HepG2 (cell line): ENCODE results near the gene KDM2B. TPM values are rescaled to one million over a fixed set of nuclear protein-coding genes. Genes with fewer than 3 reads are reported as not detected.

Source experiments
- DDIT3 ChIP-seq: sonication (generic); formaldehyde crosslinking; IDR thresholded peaks from 2 replicates; pipeline ENCODE4 v1.4.0; 2020; ENCODE audit warnings: mild to moderate bottlenecking, missing genetic modification reagents
- HCFC1 ChIP-seq: fragments of 150-350 bp; IDR thresholded peaks from 2 replicates; pipeline ENCODE4 v1.6.1; 2014; ENCODE audit warnings: low read depth, low read length
- HHEX ChIP-seq: IDR thresholded peaks from 2 replicates; pipeline ENCODE4 v1.6.1; 2016; ENCODE audit warnings: control low read depth
- MEF2D ChIP-seq: sonication (generic); formaldehyde crosslinking; IDR thresholded peaks from 2 replicates; pipeline ENCODE4 v1.5.1; 2020; ENCODE audit warnings: mild to moderate bottlenecking, missing genetic modification reagents
- NR1H2 ChIP-seq: sonication (generic); formaldehyde crosslinking; IDR thresholded peaks from 2 replicates; pipeline ENCODE4 v1.8.1; 2022; ENCODE audit warnings: low read depth, missing genetic modification reagents, borderline replicate concordance
- NR3C1 ChIP-seq: sonication (generic); formaldehyde crosslinking; IDR thresholded peaks from 2 replicates; pipeline ENCODE4 v1.4.0; 2020; ENCODE audit warnings: missing genetic modification reagents
- PBX2 ChIP-seq: IDR thresholded peaks from 2 replicates; pipeline ENCODE4 v1.6.1; 2016; ENCODE audit warnings: control low read depth
- POLR2A ChIP-seq, 2 experiments: IDR thresholded peaks; 2 replicates each; pipeline ENCODE4 v1.6.1; 2011; ENCODE audit warnings: low read depth in 2 of 2, low read length in 2 of 2, mild to moderate bottlenecking in 1 of 2, moderate library complexity in 1 of 2; ENCODE audit not compliant: insufficient read depth in 1 of 2
- SNAI1 ChIP-seq: sonication (generic); formaldehyde crosslinking; IDR thresholded peaks from 2 replicates; pipeline ENCODE4 v1.5.0; 2020; ENCODE audit warnings: mild to moderate bottlenecking, missing genetic modification reagents, borderline replicate concordance
- TAF15 ChIP-seq: fragments of 200-400 bp; formaldehyde crosslinking; IDR thresholded peaks from one replicate; pipeline ENCODE4 v1.6.1; 2018; ENCODE audit warnings: mild to moderate bottlenecking, low read depth, low read length; ENCODE audit not compliant: poor library complexity, severe bottlenecking
- THRA ChIP-seq: sonication (generic); formaldehyde crosslinking; IDR thresholded peaks from 2 replicates; pipeline ENCODE4 v1.4.0; 2020; ENCODE audit warnings: missing genetic modification reagents, borderline replicate concordance
- ZBTB40 ChIP-seq, 2 experiments: fragments of 450-650 bp in 1 of 2; sonication (generic) in 1 of 2; formaldehyde crosslinking in 1 of 2; IDR thresholded peaks; 2 replicates each; pipeline versions ENCODE4 v1.6.1 to v1.8.0; 2016 to 2022; ENCODE audit warnings: antibody characterized with exemption in 1 of 2, mild to moderate bottlenecking in 1 of 2, missing genetic modification reagents in 1 of 2
- ZFP37 ChIP-seq: sonication (generic); formaldehyde crosslinking; IDR thresholded peaks from 2 replicates; pipeline ENCODE4 v1.4.0; 2020; ENCODE audit warnings: missing genetic modification reagents, borderline replicate concordance
- ZNF33B ChIP-seq: sonication (generic); formaldehyde crosslinking; IDR thresholded peaks from 2 replicates; pipeline ENCODE4 v1.5.1; 2020; ENCODE audit warnings: mild to moderate bottlenecking, missing genetic modification reagents
- polyA plus RNA-seq, 8 experiments: library from polyadenylated mRNA; depleted of rRNA in 3 of 8; stranded (reverse) in 7 of 8; unstranded in 1 of 8; fragments of >200 nt; fragmentation: Illumina TruSeq in 4 of 8; extraction: Trizol in 4 of 8; gene quantifications; 2 replicates each; pipeline versions ENCODE4 v1.2.1 to v1.2.3, GENCODE V29; 2011 to 2016; ENCODE audit warnings: low read depth in 4 of 8, missing spikeins in 1 of 8, mixed read lengths in 1 of 8; ENCODE audit not compliant: insufficient read depth in 1 of 8
- total RNA-seq, 5 experiments: library from RNA; depleted of rRNA; stranded (reverse); fragments of >200 nt; fragmentation: Illumina TruSeq; extraction: Trizol; gene quantifications; 2 replicates each; pipeline ENCODE4 v1.2.3, GENCODE V29; 2016; ENCODE audit warnings: low read depth in 1 of 5

The KDM2B gene
- total and polyA plus RNA-seq, 2 of the 13 experiments (the other 11 are each of a cell fraction or from before 2014, with no cell fraction given) = 17.5 to 26.1 TPM

GRCh38 chr12:121550974-121551634, 29.7 kb downstream of the KDM2B start (continued):
- peak; percentile 97 for TF ChIP-seq HHEX (CRISPR knock-in tag)
- no peak for TF ChIP-seq HCFC1
- peak; percentile 91 for TF ChIP-seq MEF2D (CRISPR knock-in tag)
- no peak for TF ChIP-seq ZNF33B (CRISPR knock-in tag)
- TF ChIP-seq NR3C1 (CRISPR knock-in tag) = no peak
- no peak for TF ChIP-seq TAF15
- TF ChIP-seq THRA (CRISPR knock-in tag) = peak; percentile 87
- TF ChIP-seq DDIT3 (CRISPR knock-in tag) = peak; percentile 65; the same call in 1 of the 2 replicates
- TF ChIP-seq POLR2A (IDR thresholded peaks at IDR 0.05; ENCODE audit: insufficient read depth in 1 of 2, low read depth in 2 of 2, low read length in 2 of 2) = no peak
- TF ChIP-seq SNAI1 (CRISPR knock-in tag) = 0 out of 2 replicates have a peak, but pooled peaks have one; percentile 59
- no peak for TF ChIP-seq ZBTB40 (IDR thresholded peaks at IDR 0.05)
- no peak for TF ChIP-seq ZBTB40 (CRISPR knock-in tag; IDR thresholded peaks at IDR 0.05)
- TF ChIP-seq PBX2 = peak; percentile 22; the same call in 1 of the 2 replicates
- no peak for TF ChIP-seq NR1H2 (CRISPR knock-in tag)
- TF ChIP-seq ZFP37 = 0 out of 2 replicates have a peak, but pooled peaks have one; percentile 43
